Skeletal muscle satellite cell (primary cell): ENCODE measurements around the gene RELA.

Source experiments
- H3K27me3 ChIP-seq: 2 replicates; pipeline ENCODE4 v1.7.0; 2013; ENCODE audit warnings: low read length; ENCODE audit not compliant: control insufficient read depth, insufficient read depth
- H3K36me3 ChIP-seq: 2 replicates; pipeline ENCODE4 v1.7.0; 2013; ENCODE audit warnings: mild to moderate bottlenecking, control low read depth, low read length; ENCODE audit not compliant: insufficient read depth
- H3K4me1 ChIP-seq: 2 replicates; pipeline ENCODE4 v1.7.0; 2013; ENCODE audit warnings: low read length; ENCODE audit not compliant: control insufficient read depth, insufficient read depth
- H3K4me2 ChIP-seq: 2 replicates; pipeline ENCODE4 v1.7.0; 2013; ENCODE audit warnings: mild to moderate bottlenecking, low read length
- H3K4me3 ChIP-seq: 2 replicates; pipeline ENCODE4 v1.7.0; 2013; ENCODE audit warnings: low read length
- H3K9ac ChIP-seq: 2 replicates; pipeline ENCODE4 v1.7.0; 2013; ENCODE audit warnings: mild to moderate bottlenecking, low read depth, low read length, moderate library complexity
- H3K9me3 ChIP-seq: replicated peaks from 2 replicates; pipeline ENCODE4 v1.7.0; 2013; ENCODE audit warnings: mild to moderate bottlenecking, control low read depth, low read length

Gene RELA

GRCh38 chr11:65615229-65615949 lies 47.3 kb downstream of the RELA start, which contains the start of gene PCNX3:
PCNX3 (plus strand) TSS chr11:65615776; CDS start chr11:65616312, 536 bp downstream.
- peak within 1 kb of the TSS; percentile 94 for H3K4me2 ChIP-seq
- H3K27me3 ChIP-seq: no peaks in the 10 kb centered on the region
- H3K4me3 ChIP-seq: peak within 1 kb of the TSS; percentile 79
- H3K9me3 ChIP-seq: no peaks in the 10 kb centered on the region
- H3K9ac ChIP-seq: peak within 1 kb of the TSS; percentile 90
- H3K36me3 ChIP-seq: peaks cover 37% of the 10 kb centered on the region
- peaks cover 41% of the 10 kb centered on the region for H3K4me1 ChIP-seq

GRCh38 chr11:65613091-65613928 lies 49.4 kb downstream of the RELA start:
- Histone ChIP-seq H3K36me3 (peaks cover 31% of the 10 kb centered on the region), H3K9me3 (no peaks in the 10 kb centered on the region), H3K4me3 (peak overlapping the region; percentile 78), H3K4me2 (peak overlapping the region; percentile 94), H3K9ac (peak overlapping the region; percentile 88), H3K27me3 (no peaks in the 10 kb centered on the region), H3K4me1 (peaks cover 57% of the 10 kb centered on the region)

GRCh38 chr11:65612691-65613090 lies 50.0 kb downstream of the RELA start:
- Histone ChIP-seq H3K4me2 (peak overlapping the region; percentile 94), H3K9ac (peak overlapping the region; percentile 88), H3K4me3 (peak overlapping the region; percentile 78), H3K4me1 (peaks cover 58% of the 10 kb centered on the region), H3K9me3 (no peaks in the 10 kb centered on the region), H3K36me3 (peaks cover 32% of the 10 kb centered on the region), H3K27me3 (no peaks in the 10 kb centered on the region)

GRCh38 chr11:65611758-65612603 lies 50.7 kb downstream of the RELA start:
- peak overlapping the region; percentile 88 for H3K9ac ChIP-seq
- H3K4me3 ChIP-seq: peak overlapping the region; percentile 78
- H3K4me2 ChIP-seq: peak overlapping the region; percentile 94
- no peaks in the 10 kb centered on the region for H3K27me3 ChIP-seq
- H3K9me3 ChIP-seq: no peaks in the 10 kb centered on the region
- peaks cover 30% of the 10 kb centered on the region for H3K36me3 ChIP-seq
- H3K4me1 ChIP-seq: peaks cover 61% of the 10 kb centered on the region

- Histone ChIP-seq H3K4me1 (peaks cover 57% of the 10 kb centered on the region), H3K4me3 (peak overlapping the region; percentile 78)
These were observed 51.5 kb downstream of the RELA start for GRCh38 chr11:65611028-65611757.

GRCh38 chr11:65610404-65610803 lies 52.3 kb downstream of the RELA start:
- Histone ChIP-seq H3K36me3 (peaks cover 35% of the 10 kb centered on the region), H3K9ac (no peak overlapping the region), H3K27me3 (no peaks in the 10 kb centered on the region), H3K4me2 (peak overlapping the region; percentile 94), H3K9me3 (no peaks in the 10 kb centered on the region), H3K4me1 (peaks cover 57% of the 10 kb centered on the region), H3K4me3 (no peak overlapping the region)

More at GRCh38 chr11:65611028-65611757, 51.5 kb downstream of the RELA start:
- Histone ChIP-seq H3K4me2 (peak overlapping the region; percentile 94), H3K9me3 (no peaks in the 10 kb centered on the region), H3K36me3 (peaks cover 29% of the 10 kb centered on the region), H3K27me3 (no peaks in the 10 kb centered on the region), H3K9ac (peak overlapping the region; percentile 9)

GRCh38 chr11:65609665-65610064 lies 53.1 kb downstream of the RELA start:
- H3K9me3 ChIP-seq: no peaks in the 10 kb centered on the region
- H3K9ac ChIP-seq: no peak overlapping the region
- no peak overlapping the region for H3K4me2 ChIP-seq
- H3K4me1 ChIP-seq: peaks cover 57% of the 10 kb centered on the region
- no peak overlapping the region for H3K4me3 ChIP-seq
- H3K36me3 ChIP-seq: peaks cover 43% of the 10 kb centered on the region
- H3K27me3 ChIP-seq: no peaks in the 10 kb centered on the region

GRCh38 chr11:65609229-65609628 lies 53.5 kb downstream of the RELA start:
- Histone ChIP-seq H3K27me3 (no peaks in the 10 kb centered on the region), H3K4me3 (no peak overlapping the region), H3K9ac (no peak overlapping the region), H3K4me1 (peaks cover 57% of the 10 kb centered on the region), H3K36me3 (peaks cover 47% of the 10 kb centered on the region), H3K4me2 (no peak overlapping the region), H3K9me3 (no peaks in the 10 kb centered on the region)

- peak overlapping the region; percentile 84 for H3K4me2 ChIP-seq
- H3K4me1 ChIP-seq: peaks cover 51% of the 10 kb centered on the region
- no peaks in the 10 kb centered on the region for H3K27me3 ChIP-seq
- H3K9ac ChIP-seq: no peak overlapping the region
- H3K4me3 ChIP-seq: peak overlapping the region; percentile 62
- H3K36me3 ChIP-seq: peaks cover 54% of the 10 kb centered on the region
- no peaks in the 10 kb centered on the region for H3K9me3 ChIP-seq
These were observed 54.9 kb downstream of the RELA start for GRCh38 chr11:65607614-65608426.
